SK-N-SH (cell line): ENCODE results near the gene SLC25A26. TPM values are rescaled to one million over a fixed set of nuclear protein-coding genes. Genes with fewer than 3 reads are reported as not detected.

Experiments
- CTCF ChIA-PET: fragments of 300-600, 350-600 bp; formaldehyde crosslinking; extraction: SDS; loops from one replicate; lab custom pipeline; 2021; lab: Yijun Ruan, JAX
- POLR2A ChIA-PET: fragments of 350-600 bp; sonication (Branson Sonifier 250); formaldehyde crosslinking; extraction: SDS; loops from one replicate; lab custom pipeline; 2020; ENCODE audit warnings: antibody characterized with exemption, inconsistent platforms; lab: Yijun Ruan, JAX
- DNase-seq: peaks from one replicate; pipeline ENCODE4 v3.0.0; 2012
- H2AFZ ChIP-seq: fragments of 200-600 bp; sonication (generic); 2 replicates; pipeline ENCODE4 v1.8.1; 2016; ENCODE audit warnings: antibody characterized with exemption, mild to moderate bottlenecking, low read depth
- H3F3A ChIP-seq: fragments of 200-600 bp; sonication (generic); replicated peaks from 2 replicates; pipeline ENCODE3; 2016; ENCODE audit warnings: antibody characterized with exemption, mild to moderate bottlenecking; ENCODE audit not compliant: insufficient read depth
- H3K27ac ChIP-seq, 2 experiments: fragments of 200-500 bp in 1 of 2; fragments of 200-600 bp in 1 of 2; sonication (Bioruptor generic) in 1 of 2; sonication (generic), shearing (Covaris generic) in 1 of 2; 2 replicates each; pipeline versions ENCODE4 v1.5.1 to v1.6.1; 2014 to 2016; ENCODE audit warnings: low read depth in 2 of 2, inconsistent platforms in 1 of 2, low read length in 1 of 2, mild to moderate bottlenecking in 1 of 2, mixed read lengths in 1 of 2
- H3K27me3 ChIP-seq: fragments of 200-600 bp; sonication (generic), shearing (Covaris generic); 2 replicates; pipeline ENCODE4 v1.6.1; 2016; ENCODE audit warnings: mixed run types; ENCODE audit not compliant: insufficient read depth
- H3K36me3 ChIP-seq, 2 experiments: fragments of 200-500 bp in 1 of 2; fragments of 200-600 bp in 1 of 2; sonication (Bioruptor generic) in 1 of 2; sonication (generic) in 1 of 2; replicated peaks in 1 of 2; 2 replicates each; pipeline versions ENCODE3 to v1.5.1; 2014 to 2016; ENCODE audit warnings: low read length in 1 of 2, mild to moderate bottlenecking in 1 of 2; ENCODE audit not compliant: insufficient read depth in 2 of 2, control insufficient read depth in 1 of 2
- H3K4me1 ChIP-seq, 2 experiments: fragments of 200-500 bp in 1 of 2; fragments of 200-600 bp in 1 of 2; sonication (Bioruptor generic) in 1 of 2; sonication (generic), shearing (Covaris generic) in 1 of 2; 2 replicates each; pipeline versions ENCODE4 v1.5.1 to v1.6.1; 2014 to 2016; ENCODE audit warnings: low read depth in 1 of 2, low read length in 1 of 2, mixed run types in 1 of 2; ENCODE audit not compliant: insufficient read depth in 2 of 2, control insufficient read depth in 1 of 2
- H3K4me2 ChIP-seq: fragments of 200-600 bp; sonication (generic), shearing (Covaris generic); 2 replicates; pipeline ENCODE4 v1.6.1; 2017; ENCODE audit warnings: mixed run types
- H3K4me3 ChIP-seq, 2 experiments: fragments of 200-500 bp in 1 of 2; fragments of 200-600 bp in 1 of 2; sonication (Bioruptor generic) in 1 of 2; sonication (generic), shearing (Covaris generic) in 1 of 2; 2 replicates each; pipeline versions ENCODE4 v1.5.1 to v1.8.1; 2014 to 2016; ENCODE audit warnings: low read depth in 2 of 2, inconsistent platforms in 1 of 2, low read length in 1 of 2, mild to moderate bottlenecking in 1 of 2, mixed read lengths in 1 of 2, moderate library complexity in 1 of 2
- H3K79me2 ChIP-seq: fragments of 200-600 bp; sonication (generic); 2 replicates; pipeline ENCODE4 v1.8.1; 2017; ENCODE audit warnings: mild to moderate bottlenecking; ENCODE audit not compliant: insufficient read depth
- H3K9ac ChIP-seq: fragments of 200-600 bp; sonication (generic); 2 replicates; pipeline ENCODE4 v1.6.1; 2017; ENCODE audit warnings: mixed run types
- H3K9me2 ChIP-seq: fragments of 200-600 bp; sonication (generic); 2 replicates; pipeline ENCODE4 v1.6.1; 2017; ENCODE audit warnings: mixed run types
- H3K9me3 ChIP-seq: fragments of 200-600 bp; sonication (generic); 2 replicates; pipeline ENCODE4 v1.6.1; 2017; ENCODE audit warnings: mixed run types, mild to moderate bottlenecking, moderate library complexity
- H4K20me1 ChIP-seq: fragments of 200-600 bp; sonication (generic); 2 replicates; pipeline ENCODE4 v1.6.1; 2017; ENCODE audit warnings: mild to moderate bottlenecking, mixed run types; ENCODE audit not compliant: insufficient read depth
- CTCF ChIP-seq: fragments of 200-600 bp; sonication (generic); IDR thresholded peaks from 2 replicates; pipeline ENCODE4 v1.6.1; 2017; ENCODE audit warnings: antibody characterized with exemption, mild to moderate bottlenecking, moderate library complexity
- ELF1 ChIP-seq: IDR thresholded peaks from 2 replicates; pipeline ENCODE4 v1.4.0; 2012
- EP300 ChIP-seq, 2 experiments: IDR thresholded peaks; 2 replicates each; pipeline versions ENCODE4 v1.4.0 to v1.6.1; 2012; ENCODE audit warnings: borderline replicate concordance in 1 of 2, low read depth in 1 of 2, low read length in 1 of 2
- EZH2phosphoT487 ChIP-seq: fragments of 200-600 bp; sonication (generic); IDR thresholded peaks from 2 replicates; pipeline ENCODE4 v1.6.1; 2017; ENCODE audit warnings: low read depth, mixed run types, mild to moderate bottlenecking, antibody characterized with exemption, moderate library complexity, borderline replicate concordance
- FOXJ3 ChIP-seq: sonication (generic); formaldehyde crosslinking; IDR thresholded peaks from 2 replicates; pipeline ENCODE4 v1.5.1; 2020; ENCODE audit warnings: mild to moderate bottlenecking, missing genetic modification reagents
- GABPA ChIP-seq: IDR thresholded peaks from 2 replicates; pipeline ENCODE4 v1.4.0; 2012; ENCODE audit warnings: low read depth, mild to moderate bottlenecking
- GATA2 ChIP-seq: sonication (generic); formaldehyde crosslinking; IDR thresholded peaks from 2 replicates; pipeline ENCODE4 v1.5.0; 2020; ENCODE audit warnings: mild to moderate bottlenecking, missing genetic modification reagents
- MEF2A ChIP-seq: IDR thresholded peaks from 2 replicates; pipeline ENCODE4 v1.4.0; 2012; ENCODE audit warnings: low read depth, borderline replicate concordance
- MXI1 ChIP-seq: IDR thresholded peaks from 2 replicates; pipeline ENCODE4 v1.6.1; 2012; ENCODE audit warnings: mild to moderate bottlenecking, low read depth, low read length, improper control_type of control experiment
- NFIC ChIP-seq: IDR thresholded peaks from 2 replicates; pipeline ENCODE4 v1.4.0; 2012; ENCODE audit warnings: borderline replicate concordance
- RCOR1 ChIP-seq: fragments of 150-350 bp; IDR thresholded peaks from 2 replicates; pipeline ENCODE4 v1.6.1; 2017; ENCODE audit warnings: antibody characterized with exemption, low read length
- RFX5 ChIP-seq: IDR thresholded peaks from 2 replicates; pipeline ENCODE4 v1.6.1; 2012; ENCODE audit warnings: mild to moderate bottlenecking, improper control_type of control experiment, low read length
- RXRA ChIP-seq: IDR thresholded peaks from 2 replicates; pipeline ENCODE4 v1.4.0; 2012; ENCODE audit warnings: low read depth, mild to moderate bottlenecking, borderline replicate concordance
- SIN3A ChIP-seq: IDR thresholded peaks from 2 replicates; pipeline ENCODE4 v1.6.1; 2012; ENCODE audit warnings: low read depth, mild to moderate bottlenecking, low read length, moderate library complexity, borderline replicate concordance
- TAF1 ChIP-seq: IDR thresholded peaks from 2 replicates; pipeline ENCODE4 v1.6.1; 2012; ENCODE audit warnings: low read depth, mild to moderate bottlenecking, low read length, moderate library complexity, borderline replicate concordance
- TCF12 ChIP-seq: IDR thresholded peaks from 2 replicates; pipeline ENCODE4 v1.4.0; 2012
- USF1 ChIP-seq: IDR thresholded peaks from 2 replicates; pipeline ENCODE4 v1.4.0; 2012; ENCODE audit warnings: low read depth, borderline replicate concordance
- WGBS: methylation state at CpG from one replicate; pipeline ENCODE4 v1.1.6; 2017; ENCODE audit warnings: low lambda C conversion rate; 5-methylcytosine and 5-hydroxymethylcytosine counted together
- polyA plus RNA-seq, 3 experiments: library from polyadenylated mRNA; depleted of rRNA; stranded (reverse); fragments of >200 nt; gene quantifications; 2 replicates each; pipeline ENCODE4 v1.2.3, GENCODE V29; 2012
- TF ChIP-seq, protein P1 (sequence below): IDR thresholded peaks from 2 replicates; pipeline ENCODE4; 2012
- TF ChIP-seq, protein P2 (sequence below): IDR thresholded peaks from 2 replicates; pipeline ENCODE4 v1.4.0; 2012; ENCODE audit warnings: low read depth, borderline replicate concordance
- TF ChIP-seq, protein P3 (sequence below): IDR thresholded peaks from 2 replicates; pipeline ENCODE4 v1.6.1; 2012; ENCODE audit warnings: mild to moderate bottlenecking, low read depth, low read length, moderate library complexity

SLC25A26 gene
- polyA plus RNA-seq, 1 of the 3 experiments (the other 2 are of a cell fraction): 31.8 TPM

DNA sequence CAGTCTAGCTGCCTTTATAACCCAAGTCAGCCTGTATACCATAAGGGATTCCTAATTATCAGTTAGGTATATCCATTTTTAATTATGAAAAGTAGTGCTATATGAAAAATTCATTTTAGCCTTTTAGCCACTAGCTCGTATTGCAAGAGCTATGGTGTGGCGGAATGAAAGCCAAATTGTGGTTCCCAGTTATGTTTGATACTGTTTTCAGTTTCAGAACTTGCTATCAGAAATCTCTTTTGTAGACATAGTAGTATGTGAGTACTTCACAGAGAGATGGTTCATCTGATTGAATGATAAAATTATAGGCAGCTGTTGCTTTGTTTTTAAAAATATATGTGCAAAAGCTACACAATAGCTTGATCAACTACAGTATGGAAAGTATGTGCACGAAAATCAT is 134.6 kb downstream of the SLC25A26 start:
- ChIA-PET POLR2A (no interaction called here), CTCF (interaction anchor here (0.6 to 1.6 kb wide), 4 partner anchors 11 to 436 kb away, joined by 3 to 4 read pairs (median 3); no protein-coding TSS in a partner anchor)
- Histone ChIP-seq H3K9me2 (no peaks in the 10 kb centered on the region), H3K9ac (no peak overlapping the region), H3K4me2 (no peak overlapping the region), H3K4me1 (no peaks in the 10 kb centered on the region), H2AFZ (no peak overlapping the region), H3K36me3 (no peaks in the 10 kb centered on the region), H3K4me3 (no peak overlapping the region), H3K9me3 (no peaks in the 10 kb centered on the region), H3K27me3 (no peaks in the 10 kb centered on the region), H3F3A (no peaks in the 10 kb centered on the region), H3K27ac (no peak overlapping the region), H3K79me2 (no peaks in the 10 kb centered on the region), H4K20me1 (no peaks in the 10 kb centered on the region)
- DNase-seq: no peak
- 90% methylated on average over 3 of the region's 3 CpGs for WGBS
- TF ChIP-seq ELF1 (no peak), CTCF (no peak), GATA2 (CRISPR knock-in tag) (no peak), MEF2A (no peak), RFX5 (no peak), MXI1 (no peak), GABPA (no peak), RXRA (no peak), NFIC (no peak), USF1 (no peak), RCOR1 (no peak), EP300 (IDR thresholded peaks at IDR 0.05; ENCODE audit: borderline replicate concordance in 1 of 2, low read depth in 1 of 2, low read length in 1 of 2) (no peak), TAF1 (no peak)
- TF ChIP-seq, protein P1, sequence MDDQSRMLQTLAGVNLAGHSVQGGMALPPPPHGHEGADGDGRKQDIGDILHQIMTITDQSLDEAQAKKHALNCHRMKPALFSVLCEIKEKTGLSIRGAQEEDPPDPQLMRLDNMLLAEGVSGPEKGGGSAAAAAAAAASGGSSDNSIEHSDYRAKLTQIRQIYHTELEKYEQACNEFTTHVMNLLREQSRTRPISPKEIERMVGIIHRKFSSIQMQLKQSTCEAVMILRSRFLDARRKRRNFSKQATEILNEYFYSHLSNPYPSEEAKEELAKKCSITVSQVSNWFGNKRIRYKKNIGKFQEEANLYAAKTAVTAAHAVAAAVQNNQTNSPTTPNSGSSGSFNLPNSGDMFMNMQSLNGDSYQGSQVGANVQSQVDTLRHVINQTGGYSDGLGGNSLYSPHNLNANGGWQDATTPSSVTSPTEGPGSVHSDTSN: no peak

- Histone ChIP-seq H3K27me3 (no peaks in the 10 kb centered on the region), H3K9me2 (no peaks in the 10 kb centered on the region), H3K9ac (no peak overlapping the region), H3K27ac (no peak overlapping the region), H2AFZ (no peak overlapping the region), H4K20me1 (no peaks in the 10 kb centered on the region), H3F3A (no peaks in the 10 kb centered on the region), H3K79me2 (no peaks in the 10 kb centered on the region), H3K4me1 (no peaks in the 10 kb centered on the region), H3K36me3 (no peaks in the 10 kb centered on the region), H3K4me2 (no peak overlapping the region), H3K4me3 (no peak overlapping the region), H3K9me3 (no peaks in the 10 kb centered on the region)
- CTCF ChIA-PET: interaction anchor here (1.1 to 1.6 kb wide), 4 partner anchors 10 to 79 kb away, joined by 3 to 4 read pairs (median 4); no protein-coding TSS in a partner anchor
- DNase-seq: no peak
- 86% methylated on average over 1 of the region's 1 CpG for WGBS
- POLR2A ChIA-PET: no interaction called here
- no peak for TF ChIP-seq SIN3A
- TF ChIP-seq, protein P2, sequence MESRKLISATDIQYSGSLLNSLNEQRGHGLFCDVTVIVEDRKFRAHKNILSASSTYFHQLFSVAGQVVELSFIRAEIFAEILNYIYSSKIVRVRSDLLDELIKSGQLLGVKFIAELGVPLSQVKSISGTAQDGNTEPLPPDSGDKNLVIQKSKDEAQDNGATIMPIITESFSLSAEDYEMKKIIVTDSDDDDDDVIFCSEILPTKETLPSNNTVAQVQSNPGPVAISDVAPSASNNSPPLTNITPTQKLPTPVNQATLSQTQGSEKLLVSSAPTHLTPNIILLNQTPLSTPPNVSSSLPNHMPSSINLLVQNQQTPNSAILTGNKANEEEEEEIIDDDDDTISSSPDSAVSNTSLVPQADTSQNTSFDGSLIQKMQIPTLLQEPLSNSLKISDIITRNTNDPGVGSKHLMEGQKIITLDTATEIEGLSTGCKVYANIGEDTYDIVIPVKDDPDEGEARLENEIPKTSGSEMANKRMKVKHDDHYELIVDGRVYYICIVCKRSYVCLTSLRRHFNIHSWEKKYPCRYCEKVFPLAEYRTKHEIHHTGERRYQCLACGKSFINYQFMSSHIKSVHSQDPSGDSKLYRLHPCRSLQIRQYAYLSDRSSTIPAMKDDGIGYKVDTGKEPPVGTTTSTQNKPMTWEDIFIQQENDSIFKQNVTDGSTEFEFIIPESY: no peak
- TF ChIP-seq EZH2phosphoT487: no peak
- TF ChIP-seq, protein P3, sequence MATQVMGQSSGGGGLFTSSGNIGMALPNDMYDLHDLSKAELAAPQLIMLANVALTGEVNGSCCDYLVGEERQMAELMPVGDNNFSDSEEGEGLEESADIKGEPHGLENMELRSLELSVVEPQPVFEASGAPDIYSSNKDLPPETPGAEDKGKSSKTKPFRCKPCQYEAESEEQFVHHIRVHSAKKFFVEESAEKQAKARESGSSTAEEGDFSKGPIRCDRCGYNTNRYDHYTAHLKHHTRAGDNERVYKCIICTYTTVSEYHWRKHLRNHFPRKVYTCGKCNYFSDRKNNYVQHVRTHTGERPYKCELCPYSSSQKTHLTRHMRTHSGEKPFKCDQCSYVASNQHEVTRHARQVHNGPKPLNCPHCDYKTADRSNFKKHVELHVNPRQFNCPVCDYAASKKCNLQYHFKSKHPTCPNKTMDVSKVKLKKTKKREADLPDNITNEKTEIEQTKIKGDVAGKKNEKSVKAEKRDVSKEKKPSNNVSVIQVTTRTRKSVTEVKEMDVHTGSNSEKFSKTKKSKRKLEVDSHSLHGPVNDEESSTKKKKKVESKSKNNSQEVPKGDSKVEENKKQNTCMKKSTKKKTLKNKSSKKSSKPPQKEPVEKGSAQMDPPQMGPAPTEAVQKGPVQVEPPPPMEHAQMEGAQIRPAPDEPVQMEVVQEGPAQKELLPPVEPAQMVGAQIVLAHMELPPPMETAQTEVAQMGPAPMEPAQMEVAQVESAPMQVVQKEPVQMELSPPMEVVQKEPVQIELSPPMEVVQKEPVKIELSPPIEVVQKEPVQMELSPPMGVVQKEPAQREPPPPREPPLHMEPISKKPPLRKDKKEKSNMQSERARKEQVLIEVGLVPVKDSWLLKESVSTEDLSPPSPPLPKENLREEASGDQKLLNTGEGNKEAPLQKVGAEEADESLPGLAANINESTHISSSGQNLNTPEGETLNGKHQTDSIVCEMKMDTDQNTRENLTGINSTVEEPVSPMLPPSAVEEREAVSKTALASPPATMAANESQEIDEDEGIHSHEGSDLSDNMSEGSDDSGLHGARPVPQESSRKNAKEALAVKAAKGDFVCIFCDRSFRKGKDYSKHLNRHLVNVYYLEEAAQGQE: no peak
- TF ChIP-seq MEF2A: no peak
- no peak for TF ChIP-seq TCF12
- no peak for TF ChIP-seq FOXJ3 (CRISPR knock-in tag)
Observed at GRCh38 chr3:66355997-66356396, 135.2 kb downstream of the SLC25A26 start.
